Choroid plexus epithelial cell (primary cell): ENCODE results near the gene ATP4A.
"Not testable (repeated sequence)": the region's sequence is repeated elsewhere in the genome, so short reads cannot be mapped to it uniquely, and the experiment has no call there.

Experiments used
- DNase-seq: peaks from one replicate; pipeline ENCODE4 v3.0.0-alpha.2; 2010; ENCODE audit warnings: low read depth
- H3K4me3 ChIP-seq: 2 replicates; pipeline ENCODE4 v1.5.1; 2011; ENCODE audit warnings: low read depth, mild to moderate bottlenecking, control low read depth, low read length, moderate library complexity
- TF ChIP-seq, protein P1 (sequence below): conservative IDR thresholded peaks from 2 replicates; pipeline ENCODE4 v1.5.1; 2011; ENCODE audit warnings: low read depth, mild to moderate bottlenecking, control low read depth, inconsistent platforms, low read length, moderate library complexity

The ATP4A gene

DNA sequence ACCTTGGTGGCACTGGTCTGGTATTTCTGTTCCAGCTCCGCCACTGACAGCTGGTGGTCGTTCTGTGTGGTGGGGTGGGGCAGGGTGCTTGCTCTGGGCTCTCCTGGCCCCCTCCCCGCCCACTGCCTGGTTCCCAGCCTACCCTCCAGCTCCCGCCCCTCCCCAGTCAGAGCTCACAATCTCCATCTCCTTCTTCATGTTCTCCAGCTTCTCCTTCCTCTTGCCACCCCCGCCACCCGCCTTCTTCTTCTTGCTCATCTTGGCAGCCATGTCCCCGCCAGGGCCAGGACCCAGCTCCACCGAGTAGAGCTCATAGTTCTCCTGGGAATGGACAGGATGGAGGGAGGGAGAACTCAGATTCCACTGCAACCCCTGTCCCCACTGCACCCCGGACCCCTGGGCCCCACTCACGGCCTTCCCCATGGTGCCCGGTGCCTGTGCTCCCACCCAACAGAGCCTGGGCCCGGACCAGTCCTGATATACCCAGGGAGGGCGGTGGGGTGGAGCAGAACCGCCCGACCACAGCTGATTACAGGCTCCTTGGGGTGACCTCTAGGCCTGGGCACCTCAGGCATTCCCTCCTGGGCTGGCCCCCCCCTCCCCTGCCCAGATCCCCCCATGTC is at the start of gene ATP4A:
Gene ATP4A (minus strand): TSS at position 452 of the 623 bp plus-strand sequence. CDS start 29 bp downstream, at position 423.
- TF ChIP-seq, protein P1, sequence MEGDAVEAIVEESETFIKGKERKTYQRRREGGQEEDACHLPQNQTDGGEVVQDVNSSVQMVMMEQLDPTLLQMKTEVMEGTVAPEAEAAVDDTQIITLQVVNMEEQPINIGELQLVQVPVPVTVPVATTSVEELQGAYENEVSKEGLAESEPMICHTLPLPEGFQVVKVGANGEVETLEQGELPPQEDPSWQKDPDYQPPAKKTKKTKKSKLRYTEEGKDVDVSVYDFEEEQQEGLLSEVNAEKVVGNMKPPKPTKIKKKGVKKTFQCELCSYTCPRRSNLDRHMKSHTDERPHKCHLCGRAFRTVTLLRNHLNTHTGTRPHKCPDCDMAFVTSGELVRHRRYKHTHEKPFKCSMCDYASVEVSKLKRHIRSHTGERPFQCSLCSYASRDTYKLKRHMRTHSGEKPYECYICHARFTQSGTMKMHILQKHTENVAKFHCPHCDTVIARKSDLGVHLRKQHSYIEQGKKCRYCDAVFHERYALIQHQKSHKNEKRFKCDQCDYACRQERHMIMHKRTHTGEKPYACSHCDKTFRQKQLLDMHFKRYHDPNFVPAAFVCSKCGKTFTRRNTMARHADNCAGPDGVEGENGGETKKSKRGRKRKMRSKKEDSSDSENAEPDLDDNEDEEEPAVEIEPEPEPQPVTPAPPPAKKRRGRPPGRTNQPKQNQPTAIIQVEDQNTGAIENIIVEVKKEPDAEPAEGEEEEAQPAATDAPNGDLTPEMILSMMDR, result no peak
- no peak within 1 kb of the TSS for H3K4me3 ChIP-seq
- no peak for DNase-seq

DNA sequence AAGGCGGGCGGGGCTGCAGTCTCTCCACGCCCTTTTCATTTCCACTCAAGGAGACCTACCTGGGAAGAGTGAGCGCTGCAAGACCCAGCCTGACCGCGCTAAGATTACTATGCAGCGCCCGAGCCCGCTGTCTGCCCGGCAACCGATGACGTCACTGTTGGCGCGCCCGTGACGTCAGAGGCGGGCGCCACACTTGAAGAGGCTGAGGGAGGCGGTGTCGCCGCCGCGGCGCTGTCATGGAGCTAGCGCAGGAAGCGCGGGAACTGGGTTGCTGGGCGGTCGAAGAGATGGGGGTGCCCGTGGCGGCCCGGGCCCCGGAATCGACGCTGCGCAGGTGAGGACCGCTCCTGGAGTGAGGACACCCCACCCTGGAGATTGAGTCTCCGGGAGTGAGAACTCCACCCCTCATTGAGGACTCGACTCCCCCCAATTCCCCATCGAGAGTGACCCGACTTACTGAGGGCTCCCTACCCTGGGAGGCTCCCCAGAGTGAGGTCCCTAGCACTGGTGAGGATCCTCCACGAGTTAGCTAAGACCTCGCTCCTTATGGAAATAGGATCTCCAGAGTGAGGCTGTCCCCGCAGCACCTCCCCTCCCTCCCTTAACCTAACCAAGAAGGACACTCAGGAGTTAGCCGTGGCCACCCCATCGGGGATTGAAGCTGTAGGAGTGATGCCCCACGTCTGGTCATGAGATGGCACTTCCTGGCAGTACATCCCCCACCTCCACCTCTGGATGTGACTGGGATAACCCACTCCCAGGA is 49.3 kb upstream of the ATP4A start, which contains the start of gene HAUS5:
Gene HAUS5 (plus strand): TSS at position 177 of the 763 bp plus-strand sequence. CDS start 60 bp downstream, at position 237.
- DNase-seq, result peak; percentile 92
- H3K4me3 ChIP-seq, result peak within 1 kb of the TSS; percentile 86
- TF ChIP-seq, protein P1, result no peak

DNA sequence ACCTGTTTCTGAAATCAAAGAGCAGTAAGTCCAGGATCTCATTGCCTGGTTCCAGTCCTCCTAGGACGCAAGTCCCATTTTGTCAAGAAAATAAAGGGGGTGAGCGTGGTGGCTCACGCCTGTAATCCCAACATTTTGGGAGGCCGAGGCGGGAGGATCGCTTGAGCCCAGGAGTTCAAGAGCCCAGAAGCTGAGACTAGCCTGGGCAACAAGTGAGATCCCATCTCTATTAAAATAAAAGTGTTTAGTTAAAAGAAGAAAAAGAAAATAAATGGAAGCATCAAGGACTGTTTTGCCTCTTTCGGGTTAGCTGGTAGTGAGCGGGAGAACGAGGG is 48.7 kb upstream of the ATP4A start:
- peak overlapping the region; percentile 86 for H3K4me3 ChIP-seq
- TF ChIP-seq, protein P1, result no peak
- DNase-seq, result no peak

DNA sequence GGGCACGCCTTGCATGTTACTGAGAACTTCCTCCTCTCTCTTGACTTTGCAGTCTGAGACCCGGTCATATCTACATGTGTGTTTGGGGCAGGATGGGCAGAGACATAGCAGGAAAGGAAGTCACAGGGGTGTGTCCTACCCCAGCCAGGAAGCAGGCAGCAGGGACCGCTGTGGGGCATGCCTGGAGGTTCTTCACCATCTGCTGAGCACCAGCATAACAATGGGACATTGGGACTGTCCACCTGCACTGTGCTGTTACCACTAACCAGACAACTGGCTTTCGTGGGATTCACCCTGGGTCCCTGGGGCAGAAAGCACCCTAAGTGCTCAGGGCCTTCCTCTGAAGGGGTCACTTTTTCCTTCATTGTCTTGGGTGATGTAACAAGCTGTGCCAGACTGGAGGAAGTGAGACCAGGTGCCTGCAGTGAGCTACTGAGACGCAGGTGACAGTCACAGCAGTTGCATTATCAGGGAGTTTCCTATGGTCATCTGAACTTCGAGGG is 46.4 kb upstream of the ATP4A start:
- H3K4me3 ChIP-seq, result no peak overlapping the region
- TF ChIP-seq, protein P1, result no peak
- DNase-seq, result no peak

DNA sequence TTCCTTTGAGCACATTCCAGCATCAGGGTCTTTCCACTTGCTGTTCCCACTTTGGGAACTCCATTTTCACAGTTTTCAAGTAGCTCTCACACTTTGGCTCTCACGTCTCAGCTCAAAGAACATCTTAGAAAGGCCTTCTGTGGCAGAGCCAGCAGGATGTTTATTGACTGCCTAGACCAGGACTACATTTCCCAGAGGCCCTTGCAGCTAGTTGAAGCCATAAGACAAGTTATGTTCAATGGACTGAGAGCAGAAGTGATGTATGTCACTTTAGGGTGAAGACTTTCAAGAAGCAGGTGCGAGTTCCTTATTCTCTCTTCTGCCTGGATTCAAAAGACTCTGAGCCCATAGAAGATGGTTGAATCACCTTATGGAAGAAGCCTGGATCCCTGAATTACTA is 44.8 kb upstream of the ATP4A start:
- TF ChIP-seq, protein P1, result no peak
- no peak overlapping the region for H3K4me3 ChIP-seq
- DNase-seq, result peak; percentile 23

DNA sequence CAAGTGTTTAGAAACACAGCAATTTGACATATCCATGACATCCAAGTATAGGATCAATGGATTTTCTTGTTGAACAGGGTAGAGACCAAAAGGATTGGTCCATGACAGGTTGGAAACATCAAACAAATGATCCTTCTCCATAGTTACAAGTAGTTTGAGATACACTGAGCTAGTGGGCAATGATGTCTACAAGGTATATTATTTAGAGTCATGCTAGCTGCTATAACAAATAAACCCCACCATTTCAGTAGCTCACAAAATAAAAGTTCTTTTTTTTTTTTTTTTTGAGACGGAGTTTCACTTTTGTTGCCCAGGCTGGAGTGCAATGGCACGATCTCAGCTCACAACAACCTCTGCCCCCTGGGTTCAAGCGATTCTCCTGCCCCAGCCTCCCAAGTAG is 44.2 kb upstream of the ATP4A start:
- no peak for DNase-seq
- TF ChIP-seq, protein P1, result no peak
- no peak overlapping the region for H3K4me3 ChIP-seq

DNA sequence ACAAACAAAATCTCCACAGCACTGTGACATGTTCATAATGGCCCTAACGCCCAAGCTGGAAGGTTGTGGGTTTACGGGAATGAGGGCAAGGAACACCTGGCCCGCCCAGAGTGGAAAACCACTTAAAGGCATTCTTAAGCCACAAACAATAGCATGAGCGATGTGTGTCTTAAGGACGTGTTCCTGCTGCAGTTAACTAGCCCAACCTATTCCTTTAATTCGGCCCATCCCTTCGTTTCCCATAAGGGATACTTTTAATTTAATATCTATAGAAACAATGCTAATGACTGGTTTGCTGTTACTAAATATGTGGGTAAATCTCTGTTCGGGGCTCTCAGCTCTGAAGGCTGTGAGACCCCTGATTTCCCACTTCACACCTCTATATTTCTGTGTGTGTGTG is 43.7 kb upstream of the ATP4A start:
- not testable (repeated sequence) for H3K4me3 ChIP-seq, DNase-seq

DNA sequence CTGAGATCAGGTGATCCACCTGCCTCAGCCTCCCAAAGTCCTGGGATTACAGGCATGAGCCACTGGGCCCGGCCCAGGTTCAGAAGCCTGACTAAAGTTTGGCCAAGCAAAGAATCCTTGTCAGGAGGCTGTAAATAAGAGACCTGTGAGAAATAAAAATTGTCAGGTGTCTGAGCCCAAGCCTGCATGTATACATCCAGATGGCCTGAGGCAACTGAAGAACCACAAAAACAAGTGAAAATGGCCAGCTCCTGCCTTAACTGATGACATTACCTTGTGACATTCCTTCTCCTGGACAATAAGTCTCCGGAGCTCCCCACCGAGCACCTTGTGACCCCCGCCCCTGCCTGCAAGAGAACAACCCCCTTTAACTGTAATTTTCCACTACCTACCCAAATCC is 41.0 kb upstream of the ATP4A start:
- H3K4me3 ChIP-seq, DNase-seq: not testable (repeated sequence)
